Activated T-helper 1 cell treated with Interleukin-2 at 50 U/mL for 16 hours (primary cell): ENCODE results near the gene CLDN1.

Source experiments
- DNase-seq: peaks from one replicate; pipeline ENCODE4 v3.0.0-alpha.2; 2020; ENCODE audit warnings: low read depth

CLDN1 gene, protein sequence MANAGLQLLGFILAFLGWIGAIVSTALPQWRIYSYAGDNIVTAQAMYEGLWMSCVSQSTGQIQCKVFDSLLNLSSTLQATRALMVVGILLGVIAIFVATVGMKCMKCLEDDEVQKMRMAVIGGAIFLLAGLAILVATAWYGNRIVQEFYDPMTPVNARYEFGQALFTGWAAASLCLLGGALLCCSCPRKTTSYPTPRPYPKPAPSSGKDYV

DNA sequence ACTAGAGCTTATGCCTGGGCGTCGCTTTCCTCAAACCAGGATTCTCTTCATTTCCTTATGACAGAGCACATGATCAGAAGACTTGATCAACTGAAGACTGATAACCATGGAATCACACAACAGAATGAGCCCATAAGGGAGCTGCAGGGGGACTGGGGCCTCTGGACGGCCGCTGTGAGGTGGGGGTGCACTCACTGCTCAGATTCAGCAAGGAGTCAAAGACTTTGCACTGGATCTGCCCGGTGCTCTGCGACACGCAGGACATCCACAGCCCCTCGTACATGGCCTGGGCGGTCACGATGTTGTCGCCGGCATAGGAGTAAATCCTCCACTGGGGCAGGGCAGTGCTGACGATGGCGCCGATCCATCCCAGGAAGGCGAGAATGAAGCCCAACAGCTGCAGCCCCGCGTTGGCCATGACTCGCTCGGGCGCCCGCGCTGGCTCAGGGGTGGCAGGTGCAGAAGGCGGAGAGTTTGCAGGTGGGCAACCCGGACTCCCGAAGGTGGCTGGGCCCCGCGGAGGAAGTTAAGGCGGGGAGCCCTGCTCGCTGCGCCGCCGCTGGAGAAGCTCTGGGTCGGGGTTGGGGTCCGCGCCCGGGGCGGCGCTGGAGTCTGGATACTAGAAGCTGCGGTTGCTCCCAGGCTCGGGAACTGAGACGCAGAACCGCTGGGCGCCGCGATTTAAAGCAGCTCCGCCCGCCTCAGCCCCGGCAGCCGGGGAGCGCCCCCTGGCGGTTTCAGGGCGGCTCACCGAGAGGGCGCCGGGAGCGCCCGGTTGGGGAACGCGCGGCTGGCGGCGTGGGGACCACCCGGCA is at the start of gene CLDN1:
Gene CLDN1 (minus strand): TSS at position 658 of the 815 bp plus-strand sequence. CDS start 240 bp downstream, at position 418.
- peak; percentile 54 for DNase-seq

DNA sequence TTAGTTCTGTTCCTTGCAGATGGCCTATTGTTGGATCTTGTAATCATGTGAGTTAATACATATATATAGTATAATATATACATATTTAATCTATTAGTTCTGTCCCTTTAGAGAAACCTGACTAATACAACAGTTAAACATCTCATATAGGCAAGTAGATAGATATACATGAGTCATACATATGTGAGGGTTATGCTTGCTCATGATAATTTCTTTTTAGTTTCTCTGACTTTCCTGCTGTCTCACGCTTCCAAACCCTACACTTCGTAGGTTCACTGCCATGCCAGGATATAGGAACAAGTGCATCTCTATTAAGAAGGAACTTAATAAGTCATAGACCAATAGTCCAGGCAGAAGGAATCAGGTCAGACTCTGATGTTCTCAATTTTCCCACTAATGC is 48.9 kb upstream of the CLDN1 start:
- DNase-seq = no peak

DNA sequence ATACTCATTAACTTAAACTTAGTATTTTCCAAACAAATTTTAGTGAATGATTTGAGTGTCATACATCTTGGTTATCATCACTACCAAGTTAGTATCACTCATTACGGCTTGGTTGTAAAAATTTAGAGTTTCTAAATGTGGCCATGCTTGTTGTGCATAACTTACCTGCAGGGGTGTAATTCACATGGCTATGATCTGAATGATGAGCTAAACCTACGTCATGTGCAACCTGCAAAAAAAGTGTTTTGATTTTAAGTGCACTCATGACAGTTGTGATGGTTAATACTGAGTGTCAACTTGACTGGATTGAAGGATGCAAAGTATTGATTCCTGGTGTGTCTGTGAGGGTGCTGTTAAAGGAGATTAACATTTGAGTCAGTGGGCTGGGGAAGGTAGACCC is 48.1 kb upstream of the CLDN1 start:
- no peak for DNase-seq

DNA sequence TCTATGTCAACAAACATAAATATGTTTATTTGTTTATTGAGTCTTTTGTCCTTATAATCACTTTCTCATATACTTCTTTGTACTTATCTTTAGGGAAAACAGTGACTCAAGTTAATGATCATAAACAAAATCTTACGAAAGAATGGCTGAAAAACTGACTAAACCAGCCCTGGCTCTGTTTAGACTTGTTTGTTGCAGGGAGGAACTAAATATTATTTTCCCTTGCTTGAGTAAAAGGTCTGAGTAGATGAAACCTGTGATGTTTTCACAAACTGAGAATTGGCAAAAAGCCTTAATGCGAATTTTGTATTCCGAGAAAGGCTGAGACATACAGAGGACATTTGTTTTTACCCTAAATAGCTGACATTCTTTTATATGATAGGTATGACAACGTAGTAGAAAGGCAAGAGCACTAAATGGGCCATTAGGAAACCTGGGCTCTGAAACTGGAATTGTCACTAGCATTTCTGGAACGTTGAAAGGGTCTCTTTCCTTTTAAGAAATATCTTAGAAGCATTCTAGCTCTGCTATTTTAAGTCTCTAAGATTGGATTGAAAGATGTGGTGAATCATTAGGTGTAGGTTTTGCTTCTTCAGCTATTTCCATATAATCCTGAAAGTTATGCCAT is 47.5 kb upstream of the CLDN1 start:
- DNase-seq = no peak

DNA sequence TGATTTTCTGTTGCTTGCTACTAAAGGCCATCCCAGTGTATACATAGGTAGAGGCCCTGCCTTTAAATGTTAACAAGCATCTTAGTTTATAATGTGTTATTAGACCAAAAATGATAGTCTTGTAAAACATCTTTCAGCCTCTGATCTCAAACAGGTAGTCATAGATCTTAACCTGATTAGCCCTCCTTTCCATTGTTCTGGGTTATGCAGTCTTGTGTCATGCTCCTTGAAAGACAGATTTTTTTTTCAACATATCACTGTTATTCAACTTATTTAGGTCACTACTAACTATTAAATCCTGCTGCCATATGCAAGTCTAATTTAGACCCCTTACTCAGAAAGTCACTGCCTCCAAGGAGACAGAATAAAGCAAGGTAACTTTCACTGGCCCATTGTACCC is 46.6 kb upstream of the CLDN1 start:
- DNase-seq = no peak

DNA sequence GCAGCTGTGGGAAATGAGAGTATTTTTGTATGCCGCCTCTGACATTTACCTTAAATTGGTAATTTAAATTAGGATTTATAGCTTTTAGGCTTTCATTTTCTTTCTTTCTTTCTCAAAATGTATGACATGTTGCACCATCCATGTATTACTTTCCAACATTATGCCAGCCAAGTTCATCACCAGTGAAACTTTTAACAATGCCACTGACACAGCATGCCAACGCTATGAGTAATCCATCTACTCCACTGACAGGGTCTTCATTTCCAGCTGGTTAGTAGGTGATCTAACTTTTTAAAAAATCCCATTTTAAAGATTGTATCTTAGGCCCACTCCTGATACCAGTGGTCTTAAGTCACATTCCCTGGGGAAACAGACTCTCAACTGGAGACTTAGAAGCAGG is 43.9 kb upstream of the CLDN1 start:
- DNase-seq = no peak

DNA sequence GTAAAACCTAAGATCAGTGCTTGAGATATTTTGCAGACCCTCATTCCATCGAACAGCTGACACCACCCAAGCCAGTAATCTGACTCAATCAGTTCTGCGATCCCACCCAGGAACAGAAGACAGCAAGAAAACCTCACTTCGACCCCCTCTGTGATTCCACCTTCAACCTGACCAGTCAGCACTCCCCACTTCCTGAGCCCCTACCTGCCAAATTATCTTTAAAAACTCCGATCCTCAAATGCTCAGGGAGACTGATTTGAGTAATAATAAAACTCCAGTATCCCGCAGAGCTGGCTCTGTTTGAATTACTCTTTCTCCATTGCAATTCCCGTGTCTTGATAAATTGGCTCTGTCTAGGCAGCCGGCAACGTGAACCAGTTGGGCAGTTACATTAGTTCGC is 40.0 kb upstream of the CLDN1 start:
- DNase-seq = no peak

DNA sequence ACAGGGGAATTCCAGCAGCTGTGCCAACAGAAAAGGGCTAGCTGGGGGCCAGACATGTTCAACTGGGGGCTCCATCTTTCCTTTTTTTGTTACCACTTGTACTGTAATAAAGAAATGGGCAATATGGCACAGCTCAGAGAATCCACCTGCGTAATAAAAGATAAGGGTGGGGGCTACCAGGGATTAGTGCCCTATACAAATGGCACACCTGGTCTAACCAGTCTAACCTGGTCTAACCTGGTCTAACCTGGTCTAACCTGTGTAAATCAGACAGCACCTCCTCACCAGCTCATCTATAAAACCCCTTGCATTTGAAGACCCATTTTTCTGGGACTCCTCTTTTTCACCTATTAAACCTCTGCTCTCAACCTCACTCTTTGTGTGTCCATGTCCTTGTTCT is 39.5 kb upstream of the CLDN1 start:
- DNase-seq = no peak

DNA sequence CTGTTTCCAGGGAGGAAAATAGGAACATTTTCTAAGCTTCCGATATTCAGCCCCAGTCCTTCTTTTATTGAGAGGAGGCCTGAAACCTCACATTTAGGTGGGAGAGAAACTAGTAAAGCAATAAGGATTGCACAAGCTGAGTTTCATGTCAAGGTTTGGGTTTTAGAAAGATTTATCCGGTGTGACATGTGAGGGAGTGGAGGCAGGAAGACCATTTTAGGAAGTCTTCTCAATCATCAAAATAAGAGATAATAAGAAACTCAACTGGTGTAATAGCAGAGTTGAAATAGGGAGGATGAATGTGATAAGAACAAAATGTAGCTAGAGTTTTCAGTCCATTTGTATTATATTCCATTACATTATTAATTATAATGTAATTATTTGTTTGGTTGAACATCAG is 38.0 kb upstream of the CLDN1 start:
- DNase-seq = no peak

DNA sequence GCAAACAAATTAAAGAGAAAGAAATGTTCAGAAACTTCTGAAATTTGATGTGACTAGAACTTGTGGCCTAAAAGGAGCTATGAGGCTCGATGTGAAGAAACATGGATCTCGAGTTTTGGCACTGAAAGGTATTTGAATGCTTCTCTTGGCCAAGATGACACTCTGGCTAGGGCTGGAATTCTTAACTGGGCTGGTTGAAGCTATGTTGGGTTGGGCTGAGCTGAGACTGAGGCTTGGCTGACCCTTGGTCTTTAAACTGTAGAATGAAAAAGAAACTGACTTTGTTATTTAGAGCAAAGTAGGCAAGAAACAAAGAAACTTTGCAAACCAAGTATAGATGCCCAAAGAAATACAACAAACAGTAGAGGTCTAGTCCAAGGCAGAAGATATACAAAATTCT is 37.6 kb upstream of the CLDN1 start:
- no peak for DNase-seq

DNA sequence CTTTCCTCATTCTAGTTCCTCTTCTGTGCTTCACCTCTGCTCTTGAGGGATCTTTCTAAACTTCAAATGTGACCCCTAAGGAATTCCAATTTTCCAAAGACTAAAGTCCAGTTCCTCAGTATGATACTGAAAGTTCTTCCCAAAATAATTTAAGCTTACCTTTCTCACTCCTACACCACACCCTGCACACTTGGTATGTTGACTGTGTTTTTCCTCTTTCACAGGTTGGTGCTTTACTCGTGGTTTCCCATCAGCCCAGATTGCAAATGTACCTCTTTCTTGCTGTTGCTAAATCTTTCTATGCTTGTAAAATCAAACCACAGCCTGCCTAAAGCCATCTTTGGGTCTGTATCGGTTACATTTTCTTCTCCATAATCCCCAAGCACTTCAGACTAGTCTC is 35.2 kb upstream of the CLDN1 start:
- no peak for DNase-seq

DNA sequence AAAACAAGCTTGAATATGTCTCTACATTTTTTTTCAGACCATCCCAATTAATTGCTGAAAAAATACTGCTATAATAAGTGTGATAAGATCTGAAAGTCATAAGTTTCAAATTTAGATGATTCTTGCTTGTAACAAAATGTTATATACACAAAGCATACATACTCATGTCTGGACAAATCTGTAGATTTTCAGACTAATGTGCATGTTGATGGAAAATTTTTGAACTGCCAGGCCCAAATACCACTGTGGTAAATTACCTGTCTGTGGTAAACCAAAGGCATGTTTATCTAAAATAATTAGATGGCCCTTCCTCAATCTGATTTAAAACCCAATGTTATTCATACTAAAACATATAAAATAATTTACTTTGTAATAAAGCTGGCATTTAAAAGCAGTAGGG is 34.0 kb upstream of the CLDN1 start:
- DNase-seq = no peak

DNA sequence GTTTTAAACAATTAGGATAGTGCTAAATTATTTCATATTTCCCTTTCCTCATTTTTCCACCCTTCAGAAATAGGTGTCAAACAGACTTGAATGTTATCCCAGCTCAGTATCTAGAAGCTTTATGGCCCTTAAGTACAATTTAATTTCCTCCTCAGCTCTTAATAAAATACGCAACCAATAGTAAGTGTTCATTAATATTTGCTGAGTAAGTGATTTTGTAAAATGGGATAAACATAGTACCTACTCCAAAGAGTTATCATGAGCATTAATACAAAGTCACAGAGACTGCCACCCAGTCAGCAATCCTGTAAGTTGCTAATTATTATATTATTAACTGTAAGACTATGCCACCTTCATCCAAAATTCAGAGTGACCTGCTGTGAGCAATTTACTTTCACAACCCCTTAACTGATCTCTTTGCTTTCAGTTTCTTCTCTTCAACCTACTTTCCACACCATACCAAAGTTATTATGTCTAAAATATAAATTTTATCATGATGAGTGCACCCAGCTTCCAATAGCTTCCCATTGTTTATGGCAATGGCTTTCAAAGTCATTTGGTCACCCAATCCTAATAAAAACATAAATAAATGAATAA is 30.7 kb upstream of the CLDN1 start:
- no peak for DNase-seq

DNA sequence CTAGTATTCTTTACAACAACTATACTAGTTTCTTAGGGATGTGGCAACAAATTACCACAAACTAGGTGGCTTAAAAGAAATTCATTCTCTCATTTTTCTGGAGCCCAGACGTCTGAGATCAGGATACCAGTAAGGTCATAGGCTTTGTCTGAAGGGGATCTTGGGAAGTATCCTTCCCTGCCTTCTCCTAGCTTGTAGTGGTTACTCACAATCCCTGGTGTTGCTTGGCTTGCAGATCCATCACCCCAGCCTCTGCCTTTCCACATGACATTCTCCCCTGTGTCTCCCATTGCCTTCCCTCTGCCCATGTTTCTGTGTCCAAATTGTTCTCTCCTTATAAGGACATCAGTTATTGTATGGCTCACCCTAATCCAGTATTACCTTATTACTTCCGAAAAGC is 24.3 kb upstream of the CLDN1 start:
- DNase-seq = no peak

DNA sequence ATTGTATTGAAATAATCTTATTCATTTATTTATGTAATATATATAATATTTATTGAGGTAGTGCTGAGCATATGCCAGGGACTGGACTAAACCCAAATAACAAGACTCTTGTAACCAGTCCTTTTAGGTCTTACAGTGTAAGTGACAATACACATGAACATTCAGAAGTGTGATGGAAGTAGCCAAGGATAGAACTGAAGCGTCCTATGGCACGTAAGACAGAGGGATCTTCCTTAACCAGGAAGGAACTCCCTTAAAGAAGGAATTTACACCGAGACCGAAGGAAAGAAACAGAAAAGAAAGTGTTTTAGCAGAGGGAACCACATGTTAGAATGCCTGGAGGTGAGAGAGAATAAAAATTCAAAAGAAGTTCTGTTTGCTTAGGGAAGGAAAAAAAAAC is 23.6 kb upstream of the CLDN1 start:
- no peak for DNase-seq

DNA sequence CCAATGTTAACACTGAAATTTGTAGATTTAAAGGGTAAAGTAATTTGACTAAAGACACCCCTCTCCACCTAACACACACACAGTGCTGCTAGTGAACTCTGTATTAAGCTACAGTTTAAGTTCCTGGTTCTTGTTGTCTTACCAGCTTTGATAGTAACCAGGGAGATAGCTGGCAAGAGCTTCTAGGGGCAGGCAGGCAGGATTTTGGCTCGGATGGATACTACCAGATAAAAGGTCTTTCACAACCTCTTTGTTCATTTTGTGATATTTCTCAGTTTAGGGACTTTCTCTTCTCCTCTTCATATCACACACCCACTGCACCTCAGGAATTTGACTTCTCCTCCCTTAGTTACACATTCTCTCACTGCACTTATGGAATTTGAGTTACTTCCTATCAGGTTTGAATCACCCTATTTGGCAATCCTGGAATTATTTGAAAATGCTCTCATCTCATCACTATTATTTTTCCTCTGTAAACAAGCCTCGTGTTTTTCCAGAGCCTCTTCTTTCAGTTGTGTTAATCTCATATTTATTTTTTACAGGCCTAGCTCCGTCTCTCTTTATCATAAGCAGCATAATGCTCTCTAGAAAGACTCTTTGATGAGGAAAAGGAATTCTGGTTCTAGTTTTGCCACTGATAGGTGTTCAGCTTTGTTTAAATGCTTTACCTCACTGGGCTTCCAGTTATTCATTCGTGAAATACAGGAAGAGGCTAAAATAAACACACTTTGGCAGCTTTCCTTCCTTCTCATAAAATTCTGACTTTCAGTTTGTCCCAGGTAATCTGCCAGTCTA is 23.0 kb upstream of the CLDN1 start:
- no peak for DNase-seq

DNA sequence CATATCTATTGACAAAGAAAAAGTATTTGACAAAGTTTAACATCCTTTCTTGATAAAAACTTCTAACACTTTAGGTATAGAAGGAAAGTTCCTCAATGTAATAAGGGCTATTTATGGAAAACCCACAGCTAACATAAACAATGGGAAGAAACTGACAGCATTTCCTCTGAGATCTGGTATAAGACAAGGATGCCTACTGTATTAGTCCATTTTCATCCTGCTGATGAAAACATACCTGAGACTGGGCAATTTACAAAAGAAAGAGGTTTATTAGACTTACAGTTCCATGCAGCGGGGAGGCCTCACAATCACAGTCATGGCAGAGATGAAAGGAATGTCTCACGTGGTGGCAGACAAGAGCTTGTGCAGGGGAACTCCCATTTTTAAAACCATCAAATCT is 17.8 kb upstream of the CLDN1 start:
- DNase-seq = no peak

DNA sequence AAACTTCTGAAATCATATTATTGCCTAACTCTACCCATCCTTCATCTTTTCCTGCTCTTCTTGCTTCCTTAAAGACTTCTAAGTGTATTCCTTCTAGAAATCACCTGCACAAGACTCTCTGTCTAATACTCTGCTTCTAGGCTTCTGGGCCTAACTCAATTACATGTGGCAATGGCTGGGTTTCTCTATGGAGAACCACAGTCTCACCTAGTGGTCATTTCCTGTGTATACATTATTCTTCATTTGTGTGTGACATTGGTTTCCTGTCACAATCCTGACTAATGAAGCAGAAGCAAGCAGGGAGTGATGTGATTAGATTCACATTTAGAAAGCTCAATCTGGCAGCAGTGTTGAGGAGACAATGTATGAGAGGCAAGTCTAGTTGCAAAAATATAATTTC is 16.9 kb upstream of the CLDN1 start:
- DNase-seq = no peak

DNA sequence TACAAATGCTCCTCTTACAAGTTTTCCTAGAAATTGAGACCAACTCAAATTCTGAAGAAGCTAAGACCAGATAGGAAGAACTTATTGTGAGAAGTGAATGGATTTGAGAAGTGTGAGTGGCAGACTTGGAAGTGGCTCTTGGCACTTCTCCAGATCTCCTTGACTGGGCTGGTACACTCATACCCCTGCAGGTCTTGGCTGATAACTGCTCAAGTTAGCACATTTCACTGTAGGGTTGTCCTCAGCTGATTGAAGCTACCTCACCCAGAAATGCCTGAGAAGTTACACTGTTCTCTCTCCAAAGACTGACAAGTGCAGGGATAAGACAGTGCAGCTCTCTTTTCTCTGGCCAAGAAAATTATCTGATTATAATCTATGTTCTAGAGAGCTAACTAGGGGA is 16.5 kb upstream of the CLDN1 start:
- DNase-seq = no peak

DNA sequence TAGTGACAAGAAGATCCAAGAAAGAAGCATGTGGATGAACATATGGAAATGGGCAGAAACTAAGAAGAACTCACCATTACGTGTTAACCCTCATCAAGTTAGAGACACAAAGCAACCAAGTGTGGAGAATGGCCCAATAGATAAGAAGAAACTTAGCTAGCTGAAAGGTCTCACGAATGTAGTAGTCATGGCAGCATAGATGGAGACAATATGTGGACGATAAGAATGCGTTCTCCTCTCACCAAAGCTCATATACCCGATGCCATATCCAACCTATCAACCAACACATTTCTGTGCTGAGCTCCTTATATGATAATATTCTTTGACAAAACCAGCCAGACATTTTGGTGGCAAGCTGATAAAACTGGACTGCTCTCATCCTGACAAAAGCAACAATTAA is 15.1 kb upstream of the CLDN1 start:
- no peak for DNase-seq

DNA sequence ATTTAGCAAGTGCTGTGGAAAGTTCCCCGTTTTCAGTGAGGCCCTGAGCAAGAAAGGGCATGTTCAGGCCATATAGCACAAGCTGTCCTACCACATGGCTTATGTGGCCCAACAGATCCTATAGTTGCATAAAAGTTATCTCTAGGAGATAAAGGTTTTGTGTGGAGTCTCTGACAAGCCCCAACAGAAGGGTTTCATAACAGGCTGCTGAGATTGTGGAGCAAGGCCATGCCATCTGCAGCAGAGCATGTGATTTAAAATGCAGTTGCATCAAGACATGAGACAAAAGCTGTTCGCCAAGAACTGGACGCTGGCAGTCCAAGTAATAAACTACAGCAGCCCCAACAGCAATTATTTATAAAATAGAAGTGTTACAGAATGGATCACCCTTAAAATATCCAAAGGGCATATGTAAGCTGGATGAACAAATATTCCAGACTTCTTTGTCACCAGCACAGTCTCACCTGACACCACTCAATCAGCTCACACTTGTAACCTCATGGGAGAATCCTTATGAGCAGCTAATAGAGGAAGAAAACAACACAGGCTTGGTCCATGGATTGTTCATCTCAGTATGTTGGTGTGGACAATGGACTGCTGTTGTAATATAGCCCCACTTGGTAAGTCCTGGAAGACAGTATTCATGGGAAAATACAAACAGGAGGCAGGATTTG is 14.4 kb upstream of the CLDN1 start:
- no peak for DNase-seq

DNA sequence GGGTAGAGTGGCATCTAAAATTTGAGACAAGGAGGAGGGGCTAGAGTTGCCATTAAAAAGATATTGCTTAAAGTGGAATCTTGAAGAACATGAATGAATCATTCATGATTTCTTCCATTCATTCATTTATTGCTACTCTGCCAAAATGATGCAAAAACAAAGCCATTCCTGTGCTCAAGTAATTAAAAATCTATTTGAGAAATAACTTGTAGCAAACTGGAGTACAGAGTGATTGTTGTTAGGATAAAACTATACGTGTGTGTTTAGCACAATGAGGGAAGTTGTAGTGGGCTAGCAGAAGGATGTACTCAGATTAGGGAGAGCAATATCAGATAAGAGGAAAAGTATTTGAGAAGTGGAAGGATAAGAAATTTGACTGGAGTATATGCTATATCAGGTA is 11.7 kb upstream of the CLDN1 start:
- no peak for DNase-seq
